ENCODE results near the gene MYO1B. TPM values are rescaled to one million over a fixed set of nuclear protein-coding genes. Genes with fewer than 3 reads are reported as not detected.

The MYO1B gene
- total and polyA plus RNA-seq, 5 experiments from 2014 or later, result 0.20 to 0.96 (median 0.44) TPM

DNA sequence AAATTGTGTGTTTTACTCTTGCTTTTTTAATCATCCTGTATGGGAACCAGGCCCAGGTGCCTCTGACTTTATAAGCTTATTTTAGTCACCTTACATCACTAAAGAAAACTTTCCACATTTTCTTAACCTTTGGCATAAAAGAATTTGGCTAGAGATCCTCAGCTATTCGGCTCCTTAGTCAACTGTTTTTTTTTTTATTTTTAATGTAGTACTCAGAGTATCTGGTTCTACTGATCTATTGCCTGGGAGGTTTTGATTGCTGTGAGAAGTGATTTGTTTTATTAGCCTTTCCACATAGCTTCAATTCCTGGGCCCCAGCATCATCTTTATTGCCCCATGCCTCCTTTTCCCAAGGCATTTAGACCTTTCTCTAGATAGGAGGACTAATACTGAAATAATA lies 121.0 kb downstream of the MYO1B start:
- H3K36me3 Mint-ChIP-seq, result no peaks in the 10 kb centered on the region
- H3K4me3 Mint-ChIP-seq, result no peak overlapping the region
- ATAC-seq (no peak), DNase-seq (no peak)
- H3K4me1 Mint-ChIP-seq, result peaks cover 0 to 6% (median 1%) of the 10 kb centered on the region in 4 donors
- H3K27ac Mint-ChIP-seq, result no peak overlapping the region
- POLR2A ChIA-PET, result no interaction called here
- H3K9me3 Mint-ChIP-seq, result no peaks in the 10 kb centered on the region
- H3K27me3 Mint-ChIP-seq, result peaks cover 0 to 9% (median 3%) of the 10 kb centered on the region in 5 donors

- DNase-seq, result no peak
- no peak for ATAC-seq
- POLR2A ChIA-PET, result no interaction called here
- peaks cover 0 to 8% (median 3%) of the 10 kb centered on the region in 5 donors for H3K27me3 Mint-ChIP-seq
- H3K36me3 Mint-ChIP-seq, result no peaks in the 10 kb centered on the region
- no peaks in the 10 kb centered on the region for H3K4me1 Mint-ChIP-seq
- H3K4me3 Mint-ChIP-seq, result no peak overlapping the region
- no peak overlapping the region for H3K27ac Mint-ChIP-seq
- no peaks in the 10 kb centered on the region for H3K9me3 Mint-ChIP-seq
Measured at GRCh38 chr2:191369034-191369433, 123.8 kb downstream of the MYO1B start.

DNA sequence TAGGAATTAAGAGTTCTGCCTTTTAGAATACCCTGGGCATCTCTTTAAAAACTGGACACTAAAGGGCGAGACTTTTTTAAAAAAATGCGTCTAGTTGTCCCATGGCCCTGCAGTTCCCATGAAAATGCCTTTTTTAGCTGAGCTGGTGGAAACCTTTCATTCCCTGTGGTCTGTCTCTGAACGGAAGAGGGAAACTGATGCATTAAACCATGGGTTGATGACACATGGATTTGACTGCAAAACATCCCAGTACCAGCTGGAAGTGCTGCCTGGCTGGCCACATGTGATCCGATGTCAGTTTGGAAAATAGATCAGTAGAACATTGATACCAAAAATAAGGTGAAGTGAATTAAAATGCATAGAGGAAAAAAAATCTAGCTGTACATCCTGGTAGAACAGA lies 129.2 kb downstream of the MYO1B start:
- no peak for DNase-seq
- ATAC-seq, result no peak
- Mint-ChIP-seq H3K27ac (no peak overlapping the region), H3K4me3 (no peak overlapping the region), H3K4me1 (peaks cover 0 to 6% (median 0%) of the 10 kb centered on the region in 4 donors), H3K27me3 (peaks cover 0 to 7% (median 0%) of the 10 kb centered on the region in 5 donors), H3K9me3 (no peaks in the 10 kb centered on the region), H3K36me3 (no peaks in the 10 kb centered on the region)
- POLR2A ChIA-PET, result no interaction called here

- Mint-ChIP-seq H3K4me1 (peaks cover 0 to 6% (median 0%) of the 10 kb centered on the region in 4 donors), H3K9me3 (no peaks in the 10 kb centered on the region), H3K4me3 (no peak overlapping the region), H3K27ac (no peak overlapping the region), H3K36me3 (no peaks in the 10 kb centered on the region), H3K27me3 (peaks cover 0 to 7% (median 0%) of the 10 kb centered on the region in 5 donors)
- DNase-seq (no peak), ATAC-seq (no peak)
- POLR2A ChIA-PET, result no interaction called here
Measured at GRCh38 chr2:191374939-191375338, 129.7 kb downstream of the MYO1B start.

GRCh38 chr2:191376981-191377629 lies 131.9 kb downstream of the MYO1B start:
- no peak for ATAC-seq
- peaks cover 0 to 7% (median 0%) of the 10 kb centered on the region in 5 donors for H3K27me3 Mint-ChIP-seq
- no peak for DNase-seq
- POLR2A ChIA-PET, result no interaction called here
- H3K36me3 Mint-ChIP-seq, result no peaks in the 10 kb centered on the region
- H3K4me1 Mint-ChIP-seq, result peaks cover 0 to 6% (median 0%) of the 10 kb centered on the region in 4 donors
- no peaks in the 10 kb centered on the region for H3K9me3 Mint-ChIP-seq
- no peak overlapping the region for H3K4me3 Mint-ChIP-seq
- no peak overlapping the region for H3K27ac Mint-ChIP-seq

GRCh38 chr2:191379375-191379774 lies 134.2 kb downstream of the MYO1B start:
- no peak overlapping the region for H3K4me3 Mint-ChIP-seq
- POLR2A ChIA-PET, result no interaction called here
- no peaks in the 10 kb centered on the region for H3K36me3 Mint-ChIP-seq
- peaks cover 0 to 6% (median 0%) of the 10 kb centered on the region in 4 donors for H3K4me1 Mint-ChIP-seq
- peaks cover 0 to 7% (median 0%) of the 10 kb centered on the region in 5 donors for H3K27me3 Mint-ChIP-seq
- H3K27ac Mint-ChIP-seq, result no peak overlapping the region
- ATAC-seq (no peak), DNase-seq (no peak)
- H3K9me3 Mint-ChIP-seq, result no peaks in the 10 kb centered on the region

GRCh38 chr2:191382801-191383200 lies 137.6 kb downstream of the MYO1B start:
- Mint-ChIP-seq H3K4me1 (peaks cover 0 to under 1% (median 0%) of the 10 kb centered on the region in 4 donors), H3K9me3 (no peaks in the 10 kb centered on the region), H3K27me3 (peaks cover 0 to 7% (median 0%) of the 10 kb centered on the region in 5 donors), H3K36me3 (no peaks in the 10 kb centered on the region), H3K27ac (no peak overlapping the region), H3K4me3 (no peak overlapping the region)
- POLR2A ChIA-PET, result no interaction called here
- no peak for DNase-seq
- no peak for ATAC-seq

GRCh38 chr2:191383486-191383885 lies 138.3 kb downstream of the MYO1B start:
- no peak overlapping the region for H3K4me3 Mint-ChIP-seq
- no peaks in the 10 kb centered on the region for H3K4me1 Mint-ChIP-seq
- H3K36me3 Mint-ChIP-seq, result no peaks in the 10 kb centered on the region
- H3K27ac Mint-ChIP-seq, result no peak overlapping the region
- POLR2A ChIA-PET, result no interaction called here
- H3K27me3 Mint-ChIP-seq, result peaks cover 0 to 4% (median 0%) of the 10 kb centered on the region in 5 donors
- ATAC-seq (no peak), DNase-seq (no peak)
- H3K9me3 Mint-ChIP-seq, result no peaks in the 10 kb centered on the region

DNA sequence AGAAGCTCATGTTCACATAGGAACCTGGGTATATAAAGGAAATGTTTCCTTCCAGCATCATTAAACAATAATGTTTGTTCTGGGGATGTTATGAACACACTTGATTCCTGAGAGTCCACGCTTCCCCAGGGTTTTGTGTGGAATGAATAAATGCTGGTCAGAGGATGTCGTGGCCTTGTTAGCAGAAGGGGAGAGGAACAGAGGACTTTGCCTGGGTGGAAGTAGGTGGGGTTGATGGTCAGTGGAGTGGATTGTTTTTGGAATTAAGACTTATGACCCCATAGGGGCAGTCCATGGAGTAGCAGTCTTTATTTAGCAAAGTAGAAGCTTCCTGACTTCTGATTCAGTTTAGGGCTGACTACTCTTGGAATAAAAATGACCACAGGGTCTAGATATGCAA lies 139.6 kb downstream of the MYO1B start:
- ATAC-seq (no peak), DNase-seq (no peak)
- H3K9me3 Mint-ChIP-seq, result no peaks in the 10 kb centered on the region
- H3K4me1 Mint-ChIP-seq, result no peaks in the 10 kb centered on the region
- no peak overlapping the region for H3K4me3 Mint-ChIP-seq
- peaks cover 0 to 4% (median 0%) of the 10 kb centered on the region in 5 donors for H3K27me3 Mint-ChIP-seq
- POLR2A ChIA-PET, result no interaction called here
- H3K36me3 Mint-ChIP-seq, result no peaks in the 10 kb centered on the region
- no peak overlapping the region for H3K27ac Mint-ChIP-seq

DNA sequence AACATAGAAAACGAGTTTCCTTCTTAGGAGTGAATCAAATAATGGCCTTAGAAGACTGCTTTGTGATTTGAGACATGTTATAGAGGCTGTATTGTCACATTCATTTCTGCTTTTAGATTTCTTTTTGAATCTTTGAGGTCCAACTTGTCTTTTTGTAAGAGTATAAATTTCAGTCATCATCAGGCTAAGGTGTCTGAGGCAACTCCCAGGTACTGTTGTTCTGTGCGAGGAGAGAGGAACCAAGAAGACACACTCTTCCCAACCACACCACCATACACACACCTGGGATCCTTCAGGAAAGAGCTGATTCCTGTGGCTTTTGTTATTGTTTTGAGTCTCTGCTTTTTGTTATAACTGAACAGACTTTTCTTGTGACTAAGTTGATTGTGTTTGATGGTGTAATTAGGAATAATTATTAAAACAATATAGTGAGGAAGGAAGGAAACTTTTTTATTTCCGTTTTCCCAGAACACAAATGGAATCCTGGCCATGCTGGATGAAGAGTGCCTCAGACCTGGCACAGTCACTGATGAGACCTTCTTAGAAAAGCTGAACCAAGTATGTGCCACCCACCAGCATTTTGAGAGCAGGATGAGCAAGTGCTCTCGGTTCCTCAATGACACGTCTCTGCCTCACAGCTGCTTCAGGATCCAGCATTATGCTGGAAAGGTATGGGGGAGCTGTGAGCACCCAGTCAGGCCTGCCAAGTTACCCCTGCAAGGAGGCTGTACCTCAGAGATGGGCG lies 140.4 kb downstream of the MYO1B start:
- no peaks in the 10 kb centered on the region for H3K4me1 Mint-ChIP-seq
- H3K27ac Mint-ChIP-seq, result no peak overlapping the region
- H3K4me3 Mint-ChIP-seq, result no peak overlapping the region
- H3K27me3 Mint-ChIP-seq, result peaks cover 0 to 2% (median 0%) of the 10 kb centered on the region in 5 donors
- DNase-seq, result no peak
- ATAC-seq, result no peak
- POLR2A ChIA-PET, result no interaction called here
- no peaks in the 10 kb centered on the region for H3K9me3 Mint-ChIP-seq
- no peaks in the 10 kb centered on the region for H3K36me3 Mint-ChIP-seq

DNA sequence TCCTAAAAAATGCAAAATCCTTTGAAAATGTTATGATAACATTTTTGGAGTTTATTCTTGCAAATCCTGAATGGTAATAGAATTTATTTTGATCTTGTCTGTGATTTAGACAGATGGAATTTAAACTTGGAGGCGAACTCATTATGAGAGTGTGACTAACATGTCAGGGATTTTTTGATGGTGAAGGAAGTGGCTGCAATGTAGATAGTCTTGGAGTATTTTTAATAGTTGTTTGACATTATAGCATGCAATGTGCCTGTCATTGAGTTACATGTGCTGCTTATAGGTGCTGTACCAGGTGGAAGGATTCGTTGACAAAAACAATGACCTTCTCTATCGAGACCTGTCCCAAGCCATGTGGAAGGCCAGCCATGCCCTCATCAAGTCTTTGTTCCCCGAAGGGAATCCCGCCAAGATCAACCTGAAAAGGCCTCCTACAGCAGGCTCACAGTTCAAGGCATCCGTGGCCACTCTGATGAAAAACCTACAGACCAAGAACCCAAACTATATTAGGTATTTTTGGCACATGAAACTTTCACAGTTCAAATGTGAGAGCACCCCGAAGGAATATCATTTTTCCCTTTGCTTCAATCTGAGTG lies 141.8 kb downstream of the MYO1B start:
- no peak overlapping the region for H3K27ac Mint-ChIP-seq
- no peaks in the 10 kb centered on the region for H3K4me1 Mint-ChIP-seq
- DNase-seq (no peak), ATAC-seq (no peak)
- H3K27me3 Mint-ChIP-seq, result peaks cover 0 to 1% (median 0%) of the 10 kb centered on the region in 5 donors
- POLR2A ChIA-PET, result no interaction called here
- no peaks in the 10 kb centered on the region for H3K9me3 Mint-ChIP-seq
- no peaks in the 10 kb centered on the region for H3K36me3 Mint-ChIP-seq
- no peak overlapping the region for H3K4me3 Mint-ChIP-seq

DNA sequence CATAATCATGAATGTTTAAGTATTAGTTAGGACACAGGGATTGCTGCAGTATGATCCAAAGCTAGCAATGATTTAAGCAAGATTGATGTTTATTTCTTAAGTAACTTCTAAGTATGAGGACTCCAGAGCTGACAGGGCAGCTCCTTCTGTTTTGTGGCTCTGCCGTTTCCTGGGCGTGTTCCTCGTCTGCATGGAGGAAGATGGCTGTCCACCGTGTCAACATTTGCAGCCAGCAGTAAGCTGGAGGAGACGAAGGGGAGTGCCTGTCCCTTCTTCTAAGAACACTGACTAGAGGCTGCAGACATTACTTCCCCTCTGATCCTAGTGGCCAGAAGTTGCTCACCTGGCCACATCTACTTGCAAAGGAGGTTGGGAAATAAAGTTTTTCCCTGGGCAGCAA lies 144.1 kb downstream of the MYO1B start:
- Mint-ChIP-seq H3K36me3 (no peaks in the 10 kb centered on the region), H3K9me3 (no peaks in the 10 kb centered on the region), H3K4me3 (no peak overlapping the region), H3K27me3 (peaks cover 0 to 1% (median 0%) of the 10 kb centered on the region in 5 donors), H3K27ac (no peak overlapping the region), H3K4me1 (no peaks in the 10 kb centered on the region)
- ATAC-seq (no peak), DNase-seq (no peak)
- POLR2A ChIA-PET, result no interaction called here

DNA sequence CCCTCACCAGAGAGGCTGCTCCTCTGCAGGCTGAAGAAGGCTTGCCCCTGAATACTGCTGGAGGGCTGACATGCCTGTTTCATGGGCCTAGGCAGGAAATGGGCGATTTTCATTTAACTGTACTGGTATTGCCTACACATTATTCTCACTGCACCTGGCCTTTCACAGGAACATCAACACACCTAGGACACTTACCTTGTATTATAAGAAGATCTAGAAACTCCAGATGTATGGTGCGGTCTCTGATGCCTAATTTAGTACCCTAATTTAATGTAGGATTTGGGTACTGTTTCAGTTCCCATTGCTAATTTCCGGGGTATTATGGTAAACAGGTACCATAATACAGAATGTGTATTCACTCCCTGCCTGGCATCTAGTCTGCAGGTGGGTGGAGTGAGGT lies 146.0 kb downstream of the MYO1B start:
- no peak for ATAC-seq
- no peaks in the 10 kb centered on the region for H3K9me3 Mint-ChIP-seq
- no peak for DNase-seq
- no peak overlapping the region for H3K4me3 Mint-ChIP-seq
- POLR2A ChIA-PET, result no interaction called here
- H3K4me1 Mint-ChIP-seq, result no peaks in the 10 kb centered on the region
- no peak overlapping the region for H3K27ac Mint-ChIP-seq
- H3K36me3 Mint-ChIP-seq, result no peaks in the 10 kb centered on the region
- H3K27me3 Mint-ChIP-seq, result no peaks in the 10 kb centered on the region

Measured in naive thymus-derived CD8-positive, alpha-beta T cell (primary cell).